Uterus (tissue), 4 donors: ENCODE data around the gene CAPS. TPM values are rescaled to one million over a fixed set of nuclear protein-coding genes. Genes with fewer than 3 reads are reported as not detected.
A peak's percentile ranks its signal among the peaks of the same experiment; 100 is the strongest.

Experiments used
- DNase-seq, 2 donors: peaks; one replicate each; pipeline ENCODE4 v3.0.0-alpha.2; 2019 to 2020
- H3K27ac ChIP-seq, 2 donors: fragments of 200-600 bp; sonication (generic); 1 replicate in 1 of 2; 2 replicates in 1 of 2; pipeline ENCODE4 v1.5.1; 2016 to 2018
- H3K27me3 ChIP-seq, 2 donors: fragments of 200-600 bp; sonication (generic); one replicate each; pipeline ENCODE4 v1.5.1; 2018 to 2019; ENCODE audit warnings: control low read depth in 1 of 2
- H3K36me3 ChIP-seq, 2 donors: fragments of 200-600 bp; sonication (generic); one replicate each; pipeline ENCODE4 v1.5.1; 2019; ENCODE audit warnings: control low read depth in 1 of 2
- H3K4me1 ChIP-seq, 2 donors: fragments of 200-600 bp; sonication (generic); one replicate each; pipeline ENCODE4 v1.5.1; 2018 to 2019; ENCODE audit warnings: control low read depth in 1 of 2
- H3K4me3 ChIP-seq, 2 donors: fragments of 200-600 bp; sonication (generic); 1 replicate in 1 of 2; 2 replicates in 1 of 2; pipeline ENCODE4 v1.5.1; 2018 to 2019; ENCODE audit warnings: mild to moderate bottlenecking in 1 of 2
- H3K9me3 ChIP-seq, 2 donors: fragments of 200-600 bp; sonication (generic); one replicate each; pipeline ENCODE4 v1.5.1; 2019; ENCODE audit warnings: control low read depth in 1 of 2
- CTCF ChIP-seq, 4 experiments: fragments of 200-600 bp in 2 of 4; fragments of 450-650 bp in 2 of 4; sonication (generic) in 2 of 4; IDR thresholded peaks; one replicate each; pipeline ENCODE4 v1.5.1; 2016 to 2019; ENCODE audit warnings: antibody characterized with exemption in 4 of 4, mild to moderate bottlenecking in 2 of 4, moderate library complexity in 1 of 4
- POLR2A ChIP-seq, 2 donors: fragments of 450-650 bp; IDR thresholded peaks; one replicate each; pipeline ENCODE4 v1.6.1; 2016; ENCODE audit warnings: antibody characterized with exemption in 2 of 2, mild to moderate bottlenecking in 1 of 2, moderate library complexity in 1 of 2
- intact Hi-C: fragments of 100-400 bp; cut with DNase I; formaldehyde crosslinking; loops from one replicate; pipeline ENCODE4 v1.15.1; 2023; ENCODE audit warnings: low total_unique reads
- total RNA-seq, 4 donors: library from RNA; depleted of rRNA in 3 of 4; stranded (reverse); fragments of >200 nt in 3 of 4; gene quantifications; one replicate each; pipeline versions ENCODE4 v1.1.0 to v1.2.4, GENCODE V29; 2014 to 2023
- donor health status: DM: yes; HTN: yes; CAD: no.

CAPS gene
- total RNA-seq, 4 donors from 2014 or later, result 2.0 to 48.7 (median 12.4) TPM

GRCh38 chr19:5927441-5927821 is 13.4 kb downstream of the CAPS start:
- Histone ChIP-seq H3K4me3 (no peak overlapping the region), H3K27me3 (no peaks in the 10 kb centered on the region), H3K36me3 (no peaks in the 10 kb centered on the region), H3K4me1 (peaks cover 3 to 13% of the 10 kb centered on the region in 2 donors), H3K27ac (peak overlapping the region; percentile 66 to 79), H3K9me3 (no peaks in the 10 kb centered on the region)
- TF ChIP-seq POLR2A (IDR thresholded peaks at IDR 0.05), result no peak
- no peak for TF ChIP-seq CTCF (IDR thresholded peaks at IDR 0.05)
- no peak for DNase-seq
- intact Hi-C loops, result no loop called here

GRCh38 chr19:5929179-5929578 is 15.1 kb downstream of the CAPS start:
- Histone ChIP-seq H3K27ac (no peak overlapping the region), H3K9me3 (no peaks in the 10 kb centered on the region), H3K4me1 (peaks cover 18 to 25% of the 10 kb centered on the region in 2 donors), H3K27me3 (no peaks in the 10 kb centered on the region), H3K36me3 (no peaks in the 10 kb centered on the region), H3K4me3 (no peak overlapping the region)
- TF ChIP-seq POLR2A (IDR thresholded peaks at IDR 0.05), result no peak
- no peak for TF ChIP-seq CTCF (IDR thresholded peaks at IDR 0.05)
- intact Hi-C loops, result no loop called here
- no peak for DNase-seq

- no peak overlapping the region for H3K27ac ChIP-seq
- H3K36me3 ChIP-seq, result no peaks in the 10 kb centered on the region
- intact Hi-C loops, result no loop called here
- no peaks in the 10 kb centered on the region for H3K9me3 ChIP-seq
- H3K4me3 ChIP-seq, result no peak overlapping the region
- no peak for TF ChIP-seq POLR2A (IDR thresholded peaks at IDR 0.05)
- DNase-seq, result no peak
- peaks cover 22 to 26% of the 10 kb centered on the region in 2 donors for H3K4me1 ChIP-seq
- no peaks in the 10 kb centered on the region for H3K27me3 ChIP-seq
These were observed 15.6 kb downstream of the CAPS start for GRCh38 chr19:5929625-5930024.

- Histone ChIP-seq H3K9me3 (no peaks in the 10 kb centered on the region), H3K27me3 (no peaks in the 10 kb centered on the region), H3K36me3 (no peaks in the 10 kb centered on the region), H3K4me1 (peaks cover 27 to 32% of the 10 kb centered on the region in 2 donors), H3K4me3 (no peak overlapping the region), H3K27ac (no peak overlapping the region)
- TF ChIP-seq POLR2A (IDR thresholded peaks at IDR 0.05) (no peak), CTCF (IDR thresholded peaks at IDR 0.05) (no peak)
- no peak for DNase-seq
- intact Hi-C loops, result no loop called here
These were observed 17.2 kb downstream of the CAPS start for GRCh38 chr19:5931251-5931650.

- Histone ChIP-seq H3K9me3 (no peaks in the 10 kb centered on the region), H3K27ac (peak overlapping the region in 1 of 2 donors; percentile 20), H3K4me1 (peaks cover 27 to 36% of the 10 kb centered on the region in 2 donors), H3K27me3 (no peaks in the 10 kb centered on the region), H3K36me3 (no peaks in the 10 kb centered on the region), H3K4me3 (no peak overlapping the region)
- intact Hi-C loops, result no loop called here
- TF ChIP-seq POLR2A (IDR thresholded peaks at IDR 0.05), result no peak
- TF ChIP-seq CTCF (IDR thresholded peaks at IDR 0.05), result no peak
- DNase-seq, result no peak
These were observed 18.1 kb downstream of the CAPS start for GRCh38 chr19:5932146-5932545.
